HG02970 (cell line): Measurements from ENCODE around the gene SNX19.
"Not testable (repeated sequence)": the region's sequence is repeated elsewhere in the genome, so short reads cannot be mapped to it uniquely, and the experiment has no call there.

Source experiments
- ATAC-seq: cut with Tn5 transposase; IDR thresholded peaks from one replicate; pipeline ENCODE4 v1.9.1; 2021; ENCODE audit warnings: mild to moderate bottlenecking, moderate library complexity, moderate number of reproducible peaks; ENCODE audit not compliant: unreplicated experiment, low FRiP score

The SNX19 gene

DNA sequence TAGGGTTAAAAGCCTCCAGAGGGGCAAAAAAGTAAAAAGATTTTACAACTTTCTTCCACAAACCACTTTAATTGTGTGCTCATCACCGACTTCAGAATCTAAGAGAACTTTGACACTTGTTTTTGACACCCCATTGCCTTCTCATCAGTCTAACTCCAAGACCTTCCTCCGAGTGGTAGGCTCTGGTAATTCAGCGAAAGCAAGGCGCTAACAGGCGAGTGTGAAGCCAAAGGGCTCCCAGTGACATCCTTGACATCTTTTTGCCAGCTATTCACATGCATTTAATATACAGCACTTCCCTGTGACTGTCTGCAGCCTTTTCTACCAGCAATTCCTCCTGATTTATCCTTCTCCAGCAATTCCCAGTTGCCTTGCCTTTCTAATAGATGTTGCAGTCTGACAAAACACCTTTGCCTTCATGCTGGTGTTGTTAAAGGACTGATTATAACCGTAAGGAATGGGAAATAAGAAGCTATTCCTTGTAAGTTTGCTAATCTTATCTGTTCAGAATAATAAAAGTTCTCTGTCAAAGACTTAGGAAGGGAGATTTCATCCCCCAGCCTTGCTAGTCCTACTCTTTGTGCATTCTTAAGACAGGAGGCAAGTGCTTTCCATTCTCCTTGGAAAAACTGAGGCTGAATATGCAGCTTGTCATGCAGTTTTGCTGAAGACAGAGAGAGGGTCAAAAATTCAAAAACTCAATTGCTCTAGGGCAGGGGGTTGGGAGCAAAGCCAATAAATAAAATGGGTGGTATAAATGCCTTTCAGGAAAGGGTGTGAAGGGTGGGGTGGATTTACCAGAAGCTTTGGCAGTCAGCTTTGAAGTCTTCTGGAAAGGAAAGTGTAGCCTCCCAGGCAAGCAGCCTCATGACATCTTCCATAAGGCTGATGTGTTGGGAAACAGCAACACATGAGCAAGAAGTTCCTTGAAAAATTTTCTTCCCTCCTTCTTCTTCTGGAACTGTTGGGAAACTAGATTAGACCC, 39.1 kb downstream of the SNX19 start:
- ATAC-seq, result no peak

DNA sequence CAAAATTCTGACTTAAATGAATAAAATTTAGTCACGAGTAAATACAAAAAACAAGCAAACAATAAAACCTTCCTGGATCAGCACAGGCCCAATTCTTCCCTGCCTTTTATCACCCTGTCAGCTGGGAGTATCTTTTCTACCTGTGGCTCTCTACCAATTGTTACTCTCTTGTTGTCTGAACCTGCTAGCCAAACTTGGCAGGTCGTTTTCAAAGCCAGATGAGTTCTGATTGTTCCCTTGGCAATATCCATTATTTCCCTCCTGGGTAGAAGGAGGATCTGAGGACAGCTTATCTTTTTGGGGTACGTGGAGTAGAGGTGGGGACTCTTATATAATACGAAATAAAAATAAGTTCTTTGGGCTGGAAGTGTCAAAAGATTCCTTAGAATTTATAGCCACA, 40.2 kb downstream of the SNX19 start:
- no peak for ATAC-seq

DNA sequence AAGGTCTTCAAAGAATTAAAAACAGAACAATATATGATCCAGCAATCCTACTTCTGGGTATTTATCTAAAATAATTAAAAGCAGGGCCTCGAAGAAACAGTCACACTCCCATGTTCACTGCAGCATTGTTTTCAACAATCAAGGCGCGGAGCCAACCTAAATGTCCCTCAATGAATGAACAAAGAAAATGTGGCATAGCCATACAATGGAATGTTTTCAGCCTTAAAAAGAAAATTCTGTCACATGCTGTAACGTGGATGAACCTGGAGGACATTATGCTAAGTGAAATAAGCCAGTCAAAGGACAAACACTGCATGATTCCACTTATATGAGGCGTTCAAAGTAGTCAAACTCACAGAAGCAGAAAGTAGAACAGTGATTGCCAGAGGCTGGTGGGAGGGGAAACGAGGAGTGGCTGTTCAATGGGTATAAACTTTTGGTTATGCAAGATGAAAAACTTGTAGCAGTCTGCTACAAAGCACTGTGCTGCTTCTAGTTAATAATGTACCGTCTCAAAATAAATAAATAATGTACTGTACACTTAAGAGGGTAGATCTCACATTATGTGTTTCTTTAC, 41.2 kb downstream of the SNX19 start:
- ATAC-seq, result no peak

DNA sequence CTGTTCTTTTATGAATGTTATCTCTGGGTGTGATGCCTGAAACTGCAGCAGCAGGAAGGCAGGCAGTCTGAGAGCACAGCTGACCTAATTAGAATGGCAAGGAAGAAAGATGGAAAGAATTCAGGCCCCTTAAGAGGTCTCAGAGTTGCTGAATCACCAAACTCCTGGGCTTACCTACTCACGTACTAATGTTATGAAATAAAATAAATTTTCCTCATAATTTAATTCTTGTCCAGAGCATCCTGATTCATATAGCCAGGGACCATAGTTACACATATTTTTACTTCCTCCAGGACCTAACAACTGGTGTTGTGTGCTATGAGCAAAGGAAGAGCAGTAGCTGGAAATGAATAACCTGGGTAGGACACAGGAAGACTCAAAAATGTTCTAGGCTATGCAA, 41.9 kb downstream of the SNX19 start:
- no peak for ATAC-seq

DNA sequence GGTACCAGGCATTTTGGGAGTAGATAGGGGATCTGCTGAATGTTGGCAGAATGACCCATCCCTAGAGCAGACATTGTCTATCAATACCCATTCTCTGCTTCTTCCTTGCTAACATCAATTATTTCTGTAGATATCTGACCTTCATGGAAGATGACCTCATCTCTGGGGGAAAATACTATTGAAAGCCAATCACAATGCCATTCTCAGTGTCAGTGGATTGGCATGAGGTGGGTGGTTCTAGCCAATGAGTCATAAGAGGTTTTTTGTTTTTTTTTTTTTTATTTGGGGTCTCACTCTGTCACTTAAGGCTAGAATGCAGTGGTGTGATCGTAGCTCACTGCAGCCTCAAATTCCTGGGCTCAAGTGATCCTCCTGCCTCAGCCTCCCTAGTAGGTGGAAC, 42.5 kb downstream of the SNX19 start:
- ATAC-seq, result no peak

DNA sequence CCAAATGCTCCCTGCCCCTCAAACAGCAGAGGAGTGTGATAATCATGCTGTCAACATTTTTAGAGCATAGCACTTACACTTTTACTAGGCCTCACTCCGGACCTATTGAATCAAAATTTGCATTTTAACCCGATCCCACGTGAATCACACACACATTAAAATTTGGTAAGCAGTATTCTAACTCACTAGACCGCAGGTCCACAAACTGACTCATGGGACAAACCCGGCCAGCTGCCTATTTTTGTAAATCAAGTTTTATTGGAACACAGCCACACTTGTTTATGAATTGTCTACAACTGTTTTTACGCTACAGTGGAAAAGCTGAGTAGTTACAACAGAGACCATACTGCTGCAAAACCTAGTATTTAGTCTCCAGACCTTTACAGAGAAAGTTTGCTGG, 43.3 kb downstream of the SNX19 start:
- ATAC-seq, result no peak

DNA sequence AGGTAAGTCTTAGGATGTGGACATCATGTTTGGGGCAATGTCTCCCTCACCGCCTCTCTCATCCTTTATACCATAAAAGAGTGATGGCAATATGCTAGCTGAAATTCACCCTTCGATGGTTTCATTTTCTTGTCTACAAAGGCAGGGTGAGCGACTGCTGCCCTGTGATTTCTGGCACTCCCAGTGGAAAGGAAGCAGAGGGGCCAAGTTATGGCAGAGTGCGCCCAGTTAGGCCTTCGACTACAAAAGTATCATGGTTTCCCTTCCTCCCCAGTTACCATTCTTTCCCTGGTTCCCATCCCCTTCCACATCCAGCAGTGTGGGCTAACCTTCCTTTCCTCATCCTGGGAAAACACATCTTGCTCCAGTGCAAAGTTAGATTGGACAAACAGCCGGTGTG, 43.8 kb downstream of the SNX19 start:
- ATAC-seq, result no peak

DNA sequence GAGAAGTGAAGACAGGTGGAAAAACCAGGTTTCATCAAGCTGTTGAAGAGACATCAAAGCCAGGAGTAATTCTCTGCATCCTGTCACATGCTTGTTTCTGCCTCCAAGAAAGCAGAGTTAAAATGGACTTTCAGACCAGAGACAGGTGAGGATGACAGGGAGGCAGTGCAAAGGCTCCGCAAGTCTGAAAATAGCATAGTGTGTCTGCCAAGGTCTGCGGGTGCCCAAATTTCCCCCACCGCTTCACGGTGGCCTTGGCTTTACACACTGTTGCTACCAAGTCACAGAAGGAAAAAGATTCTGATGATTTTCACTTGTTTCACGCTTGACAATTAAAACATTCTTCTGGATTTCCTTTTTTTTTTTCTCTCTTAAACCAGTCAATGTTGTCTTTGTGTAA, 44.2 kb downstream of the SNX19 start:
- no peak for ATAC-seq

DNA sequence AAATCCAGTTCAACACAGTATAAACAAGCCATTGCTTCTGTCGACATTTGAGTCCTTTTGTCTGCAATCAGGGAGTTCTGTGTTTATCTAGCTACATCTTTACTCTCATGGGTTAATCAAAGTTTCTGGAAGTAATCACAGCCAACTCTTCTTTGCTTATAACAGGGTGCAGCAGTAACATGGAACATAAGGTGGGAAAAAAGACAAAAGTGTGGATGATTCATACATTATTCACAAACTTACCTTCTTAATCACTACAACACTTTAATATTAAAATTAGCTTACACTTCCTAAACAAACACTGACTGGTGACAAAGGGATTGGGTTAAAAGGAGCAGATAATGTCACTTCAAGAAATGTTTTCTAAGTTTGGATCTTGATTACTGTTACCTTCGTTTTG, 44.7 kb downstream of the SNX19 start:
- ATAC-seq, result no peak

DNA sequence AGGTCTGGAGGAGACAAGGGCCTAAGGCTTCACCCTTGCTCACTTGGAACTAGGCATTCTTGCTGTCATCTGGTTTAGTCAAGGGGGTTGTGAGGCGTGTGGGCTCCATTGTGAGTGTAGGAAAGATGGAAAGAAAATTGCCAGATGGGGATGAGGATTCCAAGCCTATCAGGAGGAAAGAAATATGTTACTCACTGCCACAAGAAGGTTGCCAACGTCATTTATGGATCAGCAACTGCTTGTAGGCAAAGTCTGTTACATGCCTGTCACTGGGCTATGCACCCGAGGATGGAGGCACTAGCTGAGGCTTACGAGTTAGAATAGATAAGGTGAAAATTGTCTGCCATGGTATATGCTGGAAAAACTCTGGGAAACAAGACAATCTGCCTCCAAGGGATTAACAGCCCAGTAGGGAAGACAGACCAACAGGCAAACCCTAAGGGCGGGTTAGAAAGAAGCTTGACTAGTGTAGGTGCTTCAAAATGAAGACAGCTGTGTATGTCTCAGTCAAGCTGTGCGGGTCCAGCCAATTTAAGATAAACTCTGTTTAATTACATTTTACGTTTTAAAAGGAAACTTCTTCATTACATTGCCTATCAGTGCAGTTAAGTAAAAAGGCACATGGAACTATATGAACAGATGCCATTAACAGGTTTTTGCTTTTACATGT, 47.4 kb downstream of the SNX19 start:
- ATAC-seq, result no peak

DNA sequence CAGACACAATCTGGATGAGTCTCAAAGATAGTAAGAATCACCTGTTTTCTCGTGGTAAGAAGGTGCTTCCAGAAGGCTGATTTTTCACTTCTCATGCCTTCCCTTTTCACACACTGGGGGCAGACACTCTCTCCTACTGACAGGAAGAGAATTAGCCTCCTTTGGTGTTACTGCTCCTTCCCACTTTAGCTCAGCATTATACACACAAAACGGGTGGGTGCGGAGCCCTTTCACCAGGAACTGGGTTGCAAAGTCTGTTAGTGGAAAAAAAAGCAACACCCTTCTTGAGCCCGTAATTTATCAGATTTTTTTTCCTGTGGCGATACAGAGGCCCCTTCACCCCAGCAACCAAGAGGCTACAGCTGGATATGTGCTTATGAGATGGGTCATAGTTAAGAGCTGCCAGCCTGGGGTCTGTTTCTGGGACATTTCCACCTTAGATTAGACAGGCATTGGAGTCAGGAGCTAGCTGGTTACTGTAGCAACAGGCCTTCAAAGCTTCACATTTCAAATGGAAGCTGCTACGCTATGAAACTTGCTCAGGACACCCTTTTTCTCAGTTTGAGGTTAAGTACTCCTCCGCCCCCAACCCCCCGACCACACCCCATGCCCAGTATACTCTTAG, 48.1 kb downstream of the SNX19 start:
- ATAC-seq, result no peak

DNA sequence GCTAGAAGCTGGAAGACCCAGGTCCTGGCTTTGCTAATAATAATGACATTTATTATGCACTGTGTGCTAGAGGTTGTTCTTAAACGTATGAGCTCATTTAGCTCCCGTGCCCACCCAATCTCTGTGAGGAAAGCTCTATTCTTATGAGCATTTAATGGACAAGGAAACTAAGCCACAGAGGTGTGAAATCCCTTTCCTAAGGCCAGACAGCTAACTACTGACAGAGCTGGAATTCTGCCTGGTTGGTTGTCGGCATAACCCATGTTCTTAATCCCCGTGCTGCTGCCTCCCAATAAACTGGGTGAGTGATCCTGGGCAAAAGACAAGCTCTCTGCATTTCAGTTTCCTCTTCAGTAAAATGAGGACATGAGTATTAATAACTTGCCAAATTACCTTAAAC, 49.4 kb downstream of the SNX19 start:
- no peak for ATAC-seq

DNA sequence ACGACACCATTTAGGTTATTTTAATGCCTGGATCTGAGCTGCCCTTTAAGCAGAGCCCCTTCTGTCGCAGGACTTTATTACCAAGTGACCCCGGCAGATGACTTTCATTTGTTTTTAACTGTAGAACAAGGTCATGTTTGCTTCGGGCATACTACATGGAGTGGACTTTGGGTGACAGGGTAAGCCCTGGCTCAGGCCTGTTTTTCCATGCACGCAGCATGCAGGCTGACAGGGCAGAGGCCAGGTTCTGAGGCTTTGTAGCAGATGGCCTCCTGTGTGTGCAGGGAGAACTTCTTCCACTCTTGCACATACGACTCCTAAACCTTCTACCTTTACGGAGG, 50.5 kb downstream of the SNX19 start:
- ATAC-seq, result no peak

DNA sequence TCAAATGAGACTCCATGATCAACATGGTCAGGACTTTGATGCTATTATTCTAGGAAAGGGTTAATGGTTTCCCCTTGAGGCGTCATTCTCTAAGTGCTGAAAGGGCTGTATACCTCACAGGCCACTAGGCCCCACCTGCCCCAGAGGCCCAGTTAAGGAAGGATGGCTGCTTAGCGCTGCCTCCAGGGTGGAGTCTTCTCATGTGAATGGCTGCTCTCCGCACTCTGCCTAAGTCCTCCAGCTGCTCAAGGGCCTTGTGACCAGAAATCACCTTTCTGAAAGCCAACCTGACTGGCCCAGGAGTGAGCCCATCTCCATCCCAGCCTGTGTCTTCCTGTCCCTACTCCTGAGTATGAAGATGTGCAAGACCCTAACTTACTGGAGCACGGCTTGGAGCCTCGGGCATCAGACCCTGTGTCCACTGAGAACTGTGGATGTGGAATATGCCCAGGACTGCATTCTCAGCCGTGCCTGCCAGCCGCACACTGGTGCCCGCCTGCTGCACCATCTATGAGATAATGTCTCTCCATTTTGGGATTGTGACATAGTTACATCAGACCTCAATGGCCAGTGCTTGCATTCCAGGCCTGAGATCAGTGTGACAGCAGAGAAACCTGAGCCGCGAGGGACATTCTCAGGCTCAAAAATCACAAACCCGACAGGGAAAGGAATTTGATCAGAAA, 51.0 kb downstream of the SNX19 start:
- no peak for ATAC-seq

DNA sequence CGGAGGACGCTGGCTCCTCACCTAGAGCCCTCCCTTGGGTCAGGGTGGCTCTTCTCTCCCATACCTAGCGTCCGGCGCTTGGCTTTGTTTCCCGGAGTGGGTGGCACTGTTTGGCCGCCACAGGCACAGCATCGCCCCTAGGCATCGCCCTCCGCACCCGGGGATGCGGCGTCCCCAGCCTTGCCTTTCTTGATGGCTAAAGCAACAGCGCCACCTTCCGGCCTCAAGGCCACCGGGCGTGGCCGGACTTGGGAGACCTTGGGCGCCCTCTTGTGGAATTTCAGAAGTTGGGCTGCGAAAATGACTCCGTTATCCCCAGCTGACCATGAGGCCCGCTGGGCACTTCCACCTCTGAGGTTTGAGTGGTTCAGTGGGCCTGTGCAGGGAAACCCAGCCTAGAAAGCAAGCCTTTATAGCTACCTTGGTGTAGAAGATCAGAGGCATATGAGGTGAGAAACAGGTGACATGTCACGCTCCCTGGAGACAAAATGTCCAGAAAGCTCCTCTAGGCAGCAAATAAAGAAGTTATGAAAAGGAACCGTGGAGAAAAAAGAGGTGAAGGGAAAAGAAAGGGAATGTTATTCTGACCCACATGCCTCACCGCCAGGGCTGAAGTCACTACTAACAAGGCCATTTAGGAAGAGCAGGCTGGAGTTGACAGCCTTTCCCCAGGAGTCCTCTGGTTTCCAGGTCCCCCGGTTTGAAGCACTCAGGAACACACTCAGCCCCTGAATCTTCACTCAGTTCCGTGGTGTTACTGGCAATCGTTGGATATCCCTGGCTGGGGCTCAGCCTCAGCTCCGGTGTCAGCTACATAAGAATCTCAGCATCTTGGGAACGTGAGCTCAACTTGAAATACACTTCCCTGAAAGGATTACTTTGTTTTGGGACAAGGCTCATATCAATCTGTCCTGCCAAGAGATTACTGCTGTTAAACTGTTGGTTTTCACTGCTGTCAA, 54.1 kb downstream of the SNX19 start:
- peak; percentile 79 for ATAC-seq

DNA sequence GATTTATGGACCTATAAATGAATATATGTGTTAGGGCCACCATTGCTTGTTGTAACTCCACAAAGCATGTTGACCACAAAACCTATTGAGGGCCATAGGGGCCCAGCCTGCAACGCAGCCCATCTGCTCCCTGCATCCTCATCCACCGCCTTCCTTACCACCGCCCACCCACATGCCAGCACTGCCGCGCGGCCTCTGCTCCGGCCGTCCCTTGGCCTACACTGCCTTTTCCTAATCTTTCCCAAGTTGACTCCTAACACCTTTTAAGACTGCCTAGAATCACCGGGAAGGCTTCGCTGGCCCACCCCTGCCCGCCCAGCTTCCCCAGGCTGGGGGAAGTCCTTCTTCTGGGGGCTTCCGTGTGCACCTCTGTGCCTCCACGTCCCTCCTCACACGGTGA, 55.0 kb downstream of the SNX19 start:
- no peak for ATAC-seq

DNA sequence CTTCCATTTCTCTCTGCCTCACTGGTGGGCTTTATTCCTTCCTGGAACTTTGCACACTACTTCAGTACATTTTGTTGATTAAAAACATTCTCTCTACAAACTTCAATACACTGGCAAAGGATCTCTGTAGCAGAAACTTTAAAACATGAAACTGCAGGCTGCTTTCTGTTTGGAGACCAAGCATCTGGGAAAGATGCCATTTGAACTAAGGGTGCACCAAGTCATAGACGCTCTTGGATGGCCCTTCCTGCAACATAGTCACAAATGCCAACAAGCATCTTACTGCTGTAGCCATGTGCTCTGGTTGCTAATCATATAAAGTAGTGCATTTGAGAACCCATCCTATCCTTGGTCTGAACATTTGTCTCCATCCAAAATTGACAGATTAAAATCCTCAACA, 56.4 kb downstream of the SNX19 start:
- no peak for ATAC-seq

DNA sequence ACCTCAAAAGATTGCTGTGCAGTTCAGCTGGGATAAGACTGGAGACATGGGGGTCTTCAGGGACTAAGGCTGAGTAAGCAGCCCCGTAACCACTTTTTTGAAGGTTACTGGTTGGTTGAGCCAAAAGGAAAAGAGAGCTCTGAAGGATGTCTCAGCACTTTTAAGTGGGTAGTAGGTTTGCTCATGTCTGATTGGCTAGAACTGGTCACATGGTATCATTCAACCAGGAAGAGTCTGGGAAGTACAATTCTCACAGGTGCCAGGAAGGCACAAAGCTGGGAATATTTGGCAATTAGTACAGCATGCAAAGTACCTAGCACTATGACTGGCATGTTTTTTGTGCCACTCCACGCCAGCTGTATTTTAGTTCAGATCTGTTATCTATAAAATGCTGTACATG, 58.1 kb downstream of the SNX19 start:
- ATAC-seq, result no peak

DNA sequence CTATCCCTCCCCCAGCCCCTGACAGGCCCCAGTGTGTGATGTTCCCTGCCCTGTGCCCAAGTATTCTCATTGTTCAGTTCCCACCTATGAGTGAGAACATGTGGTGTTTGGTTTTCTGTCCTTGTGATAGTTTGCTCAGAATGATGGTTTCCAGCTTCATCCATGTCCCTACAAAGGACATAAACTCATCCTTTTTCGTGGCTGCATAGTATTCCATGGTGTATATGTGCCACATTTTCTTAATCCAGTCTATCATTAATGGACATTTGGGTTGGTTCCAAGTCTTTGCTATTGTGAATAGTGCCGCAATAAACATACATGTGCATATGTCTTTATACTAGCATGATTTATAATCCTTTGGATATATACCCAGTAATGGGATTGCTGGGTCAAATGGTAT, 60.6 kb downstream of the SNX19 start:
- ATAC-seq, result not testable (repeated sequence)

DNA sequence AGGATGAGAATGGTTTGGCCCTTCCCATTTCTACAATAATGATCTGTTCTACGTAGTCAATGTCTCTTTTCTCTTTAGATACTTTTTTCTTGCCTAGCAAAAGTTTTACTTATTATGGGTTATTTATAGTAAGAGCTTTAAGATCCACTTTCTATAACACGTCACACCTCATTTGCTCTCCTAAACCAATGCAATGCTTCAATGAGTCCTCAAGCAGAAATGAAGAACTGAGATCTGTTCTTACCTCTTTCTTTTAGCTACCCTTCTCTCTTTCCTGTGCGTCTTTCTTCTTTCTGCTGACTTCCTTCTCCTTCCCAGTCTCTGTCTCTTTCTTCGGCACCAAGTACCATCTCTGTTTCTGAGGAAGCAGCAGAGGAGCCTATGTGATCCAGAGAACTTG, 61.8 kb downstream of the SNX19 start:
- ATAC-seq, result no peak
